Measurements from ENCODE around the gene SYNPR. TPM values are rescaled to one million over a fixed set of nuclear protein-coding genes. Genes with fewer than 3 reads are reported as not detected.

The SYNPR gene
- total RNA-seq, 4 donors from 2014 or later: not detected

GRCh38 chr3:63355809-63356208 is 77.7 kb downstream of the SYNPR start:
- WGBS, 2 donors: 55 to 70% methylated on average over 2 of the region's 2 CpGs
- TF ChIP-seq CTCF (IDR thresholded peaks at IDR 0.05): no peak
- no peak for TF ChIP-seq POLR2A (IDR thresholded peaks at IDR 0.05)
- H3K4me3 ChIP-seq (ENCODE audit: low read depth, poor library complexity, severe bottlenecking): no peak overlapping the region
- intact Hi-C loops (cut with DNase I; ENCODE audit: low total_unique reads): no loop called here
- DNase-seq (ENCODE audit: low spot score in 2 of 2): no peak

- no peak for TF ChIP-seq POLR2A (IDR thresholded peaks at IDR 0.05)
- TF ChIP-seq CTCF (IDR thresholded peaks at IDR 0.05): no peak
- intact Hi-C loops (cut with DNase I; ENCODE audit: low total_unique reads): no loop called here
- DNase-seq (ENCODE audit: low spot score in 2 of 2): no peak
- 12% methylated on average over 1 of the region's 1 CpG for WGBS, 2 donors
- no peak overlapping the region for H3K4me3 ChIP-seq (ENCODE audit: low read depth, poor library complexity, severe bottlenecking)
These were observed 86.4 kb downstream of the SYNPR start for GRCh38 chr3:63364495-63364894.

- no peak for DNase-seq (ENCODE audit: low spot score in 2 of 2)
These were observed 86.8 kb downstream of the SYNPR start for GRCh38 chr3:63364910-63365309.

GRCh38 chr3:63365671-63366070 is 87.6 kb downstream of the SYNPR start:
- intact Hi-C loops (cut with DNase I; ENCODE audit: low total_unique reads): no loop called here
- DNase-seq (ENCODE audit: low spot score in 2 of 2): no peak
- 87 to 89% methylated on average over 5 of the region's 5 CpGs for WGBS, 2 donors

More at GRCh38 chr3:63364910-63365309, 86.8 kb downstream of the SYNPR start:
- intact Hi-C loops (cut with DNase I; ENCODE audit: low total_unique reads): no loop called here
- 67 to 76% methylated on average over 2 of the region's 2 CpGs for WGBS, 2 donors
- TF ChIP-seq CTCF (IDR thresholded peaks at IDR 0.05): no peak
- no peak for TF ChIP-seq POLR2A (IDR thresholded peaks at IDR 0.05)
- no peak overlapping the region for H3K4me3 ChIP-seq (ENCODE audit: low read depth, poor library complexity, severe bottlenecking)

GRCh38 chr3:63370094-63370493 is 92.0 kb downstream of the SYNPR start:
- no peak for TF ChIP-seq POLR2A (IDR thresholded peaks at IDR 0.05)
- DNase-seq (ENCODE audit: low spot score in 2 of 2): no peak
- 81 to 88% methylated on average over 1 of the region's 1 CpG for WGBS, 2 donors
- no peak overlapping the region for H3K4me3 ChIP-seq (ENCODE audit: low read depth, poor library complexity, severe bottlenecking)
- intact Hi-C loops (cut with DNase I; ENCODE audit: low total_unique reads): no loop called here

More at GRCh38 chr3:63365671-63366070, 87.6 kb downstream of the SYNPR start:
- no peak overlapping the region for H3K4me3 ChIP-seq (ENCODE audit: low read depth, poor library complexity, severe bottlenecking)
- no peak for TF ChIP-seq POLR2A (IDR thresholded peaks at IDR 0.05)
- TF ChIP-seq CTCF (IDR thresholded peaks at IDR 0.05): no peak

- H3K4me3 ChIP-seq (ENCODE audit: low read depth, poor library complexity, severe bottlenecking): no peak overlapping the region
- no peak for DNase-seq (ENCODE audit: low spot score in 2 of 2)
- WGBS, 2 donors: 70 to 76% methylated on average over 2 of the region's 2 CpGs
- TF ChIP-seq POLR2A (IDR thresholded peaks at IDR 0.05) (no peak), CTCF (IDR thresholded peaks at IDR 0.05) (no peak)
- intact Hi-C loops (cut with DNase I; ENCODE audit: low total_unique reads): no loop called here
These were observed 104.9 kb downstream of the SYNPR start for GRCh38 chr3:63383040-63383439.

Data from lower leg skin (tissue), 4 donors.